ENCODE measurements around the gene FMOD. TPM values are rescaled to one million over a fixed set of nuclear protein-coding genes. Genes with fewer than 3 reads are reported as not detected.

Gene FMOD
- polyA plus RNA-seq, 1 experiment, result 18.0 TPM

GRCh38 chr1:203367057-203367456 lies 16.1 kb upstream of the FMOD start:
- Histone ChIP-seq H3K4me3 (ENCODE audit: low read depth, low read length) (no peak overlapping the region), H3K36me3 (ENCODE audit: control insufficient read depth, insufficient read depth, low read length) (no peaks in the 10 kb centered on the region), H3K27me3 (ENCODE audit: control insufficient read depth, insufficient read depth, low read length) (peaks cover 7% of the 10 kb centered on the region)
- DNase-seq (ENCODE audit: low read depth), result no peak
- ChIA-PET CTCF (interaction anchor here (2.5 to 5.2 kb wide), 5 partner anchors 13 to 120 kb away, joined by 10 to 47 read pairs (median 39); no protein-coding TSS in a partner anchor), POLR2A (no interaction called here)
- TF ChIP-seq, protein P1, sequence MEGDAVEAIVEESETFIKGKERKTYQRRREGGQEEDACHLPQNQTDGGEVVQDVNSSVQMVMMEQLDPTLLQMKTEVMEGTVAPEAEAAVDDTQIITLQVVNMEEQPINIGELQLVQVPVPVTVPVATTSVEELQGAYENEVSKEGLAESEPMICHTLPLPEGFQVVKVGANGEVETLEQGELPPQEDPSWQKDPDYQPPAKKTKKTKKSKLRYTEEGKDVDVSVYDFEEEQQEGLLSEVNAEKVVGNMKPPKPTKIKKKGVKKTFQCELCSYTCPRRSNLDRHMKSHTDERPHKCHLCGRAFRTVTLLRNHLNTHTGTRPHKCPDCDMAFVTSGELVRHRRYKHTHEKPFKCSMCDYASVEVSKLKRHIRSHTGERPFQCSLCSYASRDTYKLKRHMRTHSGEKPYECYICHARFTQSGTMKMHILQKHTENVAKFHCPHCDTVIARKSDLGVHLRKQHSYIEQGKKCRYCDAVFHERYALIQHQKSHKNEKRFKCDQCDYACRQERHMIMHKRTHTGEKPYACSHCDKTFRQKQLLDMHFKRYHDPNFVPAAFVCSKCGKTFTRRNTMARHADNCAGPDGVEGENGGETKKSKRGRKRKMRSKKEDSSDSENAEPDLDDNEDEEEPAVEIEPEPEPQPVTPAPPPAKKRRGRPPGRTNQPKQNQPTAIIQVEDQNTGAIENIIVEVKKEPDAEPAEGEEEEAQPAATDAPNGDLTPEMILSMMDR (IDR thresholded peaks at IDR 0.05; ENCODE audit: insufficient read depth, low read depth, low read length), result no peak

DNA sequence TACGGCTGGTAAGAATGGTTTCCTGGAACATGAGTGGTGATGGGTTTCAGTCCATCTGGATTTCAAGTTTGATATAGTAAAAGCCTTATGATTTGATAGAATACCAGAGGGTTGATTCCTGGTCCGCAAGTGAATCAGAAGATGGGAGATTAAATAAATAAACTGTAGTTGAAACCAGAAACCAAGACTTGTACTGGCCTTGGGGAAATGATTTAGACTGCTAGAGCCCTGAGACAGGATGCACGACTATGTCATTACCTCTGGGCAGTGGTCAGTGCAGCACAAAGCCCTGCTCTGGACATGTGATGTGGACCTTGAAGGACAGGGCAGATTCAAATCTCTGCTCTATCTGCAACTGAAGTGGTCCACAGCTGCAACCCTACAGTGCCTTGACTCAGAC lies 15.6 kb upstream of the FMOD start:
- Histone ChIP-seq H3K27me3 (ENCODE audit: control insufficient read depth, insufficient read depth, low read length) (peaks cover 7% of the 10 kb centered on the region), H3K36me3 (ENCODE audit: control insufficient read depth, insufficient read depth, low read length) (no peaks in the 10 kb centered on the region), H3K4me3 (ENCODE audit: low read depth, low read length) (no peak overlapping the region)
- POLR2A ChIA-PET, result no interaction called here
- TF ChIP-seq, protein P1 (IDR thresholded peaks at IDR 0.05; ENCODE audit: insufficient read depth, low read depth, low read length), result no peak
- no peak for DNase-seq (ENCODE audit: low read depth)
- CTCF ChIA-PET, result interaction anchor here (1.1 to 5.2 kb wide), 5 partner anchors 25 to 121 kb away, joined by 3 to 47 read pairs (median 39); no protein-coding TSS in a partner anchor

DNA sequence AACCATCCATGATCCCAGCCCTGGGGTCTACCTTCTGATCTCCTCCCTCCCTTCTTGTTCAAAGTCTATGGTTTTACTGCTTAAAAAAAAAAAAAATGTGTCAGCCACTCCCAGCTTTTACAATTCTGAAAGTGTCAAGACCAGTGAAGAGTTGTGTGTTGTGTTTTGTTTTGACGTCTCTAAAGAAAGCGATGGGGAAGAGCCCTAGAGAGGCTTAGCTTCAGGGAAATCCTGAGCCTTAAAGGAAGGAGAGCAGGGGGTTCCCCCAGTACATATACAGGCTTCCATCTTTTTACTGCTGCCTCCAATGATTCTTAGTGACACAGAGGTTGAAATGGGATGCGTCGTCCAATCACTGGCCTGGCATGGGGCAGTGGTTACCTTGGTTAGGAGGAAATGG lies 13.9 kb upstream of the FMOD start:
- POLR2A ChIA-PET, result no interaction called here
- TF ChIP-seq, protein P1 (IDR thresholded peaks at IDR 0.05; ENCODE audit: insufficient read depth, low read depth, low read length), result no peak
- peaks cover 15% of the 10 kb centered on the region for H3K27me3 ChIP-seq (ENCODE audit: control insufficient read depth, insufficient read depth, low read length)
- H3K36me3 ChIP-seq (ENCODE audit: control insufficient read depth, insufficient read depth, low read length), result no peaks in the 10 kb centered on the region
- no peak overlapping the region for H3K4me3 ChIP-seq (ENCODE audit: low read depth, low read length)
- no peak for DNase-seq (ENCODE audit: low read depth)
- CTCF ChIA-PET, result interaction anchor here (0.9 to 5.2 kb wide), 8 partner anchors 10 to 123 kb away, joined by 3 to 47 read pairs (median 5); no protein-coding TSS in a partner anchor

DNA sequence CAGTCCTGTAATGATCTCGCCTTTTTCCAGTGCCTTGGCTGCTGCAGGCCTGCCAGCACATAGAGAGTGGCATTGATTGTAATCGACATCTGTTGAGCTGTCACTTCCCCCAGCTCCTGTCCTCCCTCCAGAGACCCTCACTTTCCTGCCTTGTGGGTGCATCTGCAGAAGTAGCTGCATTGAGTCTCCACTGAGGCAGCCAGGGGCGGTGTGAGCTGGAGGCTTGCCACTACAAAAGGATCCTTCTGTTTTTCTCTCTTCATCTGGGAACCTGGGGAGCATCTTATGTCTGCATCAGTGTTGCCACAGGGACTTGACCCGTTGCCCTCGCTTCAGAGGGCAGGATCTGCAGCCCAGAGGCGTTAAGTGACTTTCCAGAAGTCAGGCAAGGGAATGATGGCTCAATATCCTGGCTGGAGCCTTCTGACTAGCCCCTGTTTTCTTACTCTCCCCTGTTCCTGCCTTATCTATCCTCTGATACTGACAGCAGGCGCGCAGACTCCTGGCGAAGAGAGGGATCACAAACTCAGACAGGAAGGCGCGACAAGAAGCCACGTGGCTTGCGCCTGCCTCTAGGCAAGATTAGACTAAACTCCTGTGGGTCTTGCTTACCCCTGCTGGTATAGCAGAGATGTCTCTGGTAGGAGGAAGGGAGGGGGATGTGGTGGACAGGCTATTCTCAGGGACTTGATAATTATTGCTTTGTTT lies 13.3 kb upstream of the FMOD start:
- H3K4me3 ChIP-seq (ENCODE audit: low read depth, low read length), result no peak overlapping the region
- H3K27me3 ChIP-seq (ENCODE audit: control insufficient read depth, insufficient read depth, low read length), result peaks cover 15% of the 10 kb centered on the region
- TF ChIP-seq, protein P1 (IDR thresholded peaks at IDR 0.05; ENCODE audit: insufficient read depth, low read depth, low read length), result no peak
- CTCF ChIA-PET, result interaction anchor here (0.9 to 6.1 kb wide), 7 partner anchors 9 to 123 kb away, joined by 3 to 47 read pairs (median 7); no protein-coding TSS in a partner anchor
- DNase-seq (ENCODE audit: low read depth), result no peak
- no peaks in the 10 kb centered on the region for H3K36me3 ChIP-seq (ENCODE audit: control insufficient read depth, insufficient read depth, low read length)
- POLR2A ChIA-PET, result no interaction called here

DNA sequence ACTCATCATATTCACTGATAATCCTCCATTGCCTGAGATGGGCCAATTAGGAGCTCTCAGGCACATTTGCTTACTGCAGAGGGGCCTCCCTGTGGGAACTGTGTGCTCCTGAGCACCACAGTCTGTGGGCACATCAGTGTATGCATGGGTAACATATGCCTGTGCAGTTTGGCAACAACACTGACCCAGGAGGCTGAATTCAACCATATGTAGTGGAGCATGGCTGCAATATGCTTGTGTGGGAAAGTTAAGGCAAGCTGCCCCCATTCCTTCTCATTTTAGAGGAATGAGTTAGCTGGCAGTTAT lies 11.8 kb upstream of the FMOD start:
- TF ChIP-seq, protein P1 (IDR thresholded peaks at IDR 0.05; ENCODE audit: insufficient read depth, low read depth, low read length), result no peak
- no peaks in the 10 kb centered on the region for H3K36me3 ChIP-seq (ENCODE audit: control insufficient read depth, insufficient read depth, low read length)
- no peak for DNase-seq (ENCODE audit: low read depth)
- ChIA-PET CTCF (interaction anchor here (0.7 to 6.1 kb wide), 4 partner anchors 19 to 125 kb away, joined by 3 to 48 read pairs (median 25); no protein-coding TSS in a partner anchor), POLR2A (no interaction called here)
- peaks cover 15% of the 10 kb centered on the region for H3K27me3 ChIP-seq (ENCODE audit: control insufficient read depth, insufficient read depth, low read length)
- H3K4me3 ChIP-seq (ENCODE audit: low read depth, low read length), result no peak overlapping the region

Data from BJ (cell line).